Brain microvascular endothelial cell (primary cell): Measurements from ENCODE around the gene TOP1.

Source experiments
- DNase-seq: peaks from one replicate; pipeline ENCODE4 v3.0.0-alpha.2; 2020
- H3K27ac ChIP-seq: fragments of 250-450 bp; sonication (Bioruptor Pico); 2 replicates; pipeline ENCODE4 v1.5.1; 2020; ENCODE audit warnings: mild to moderate bottlenecking, moderate library complexity
- H3K27me3 ChIP-seq: fragments of 250-450 bp; sonication (Bioruptor Pico); replicated peaks from 2 replicates; pipeline ENCODE4 v1.5.1; 2020; ENCODE audit warnings: mild to moderate bottlenecking
- H3K36me3 ChIP-seq: fragments of 250-450 bp; sonication (Bioruptor Pico); replicated peaks from 2 replicates; pipeline ENCODE4 v1.5.1; 2020; ENCODE audit warnings: mild to moderate bottlenecking
- H3K4me3 ChIP-seq: 2 replicates; pipeline ENCODE4 v1.5.1; 2011; ENCODE audit warnings: low read depth, mild to moderate bottlenecking, control low read depth, low read length, moderate library complexity
- in situ Hi-C: cut with HindIII; loops from 2 replicates; pipeline ENCODE4 v1.10.0; 2017; ENCODE audit warnings: low sequenced_read_pairs, low pct_ligation_motif_present
- TF ChIP-seq, protein P1 (sequence below): IDR thresholded peaks from 2 replicates; pipeline ENCODE4 v1.5.1; 2011; ENCODE audit warnings: low read depth, mild to moderate bottlenecking, moderate library complexity, low read length, control low read depth, inconsistent platforms; ENCODE audit errors: missing control alignments

Gene TOP1

DNA sequence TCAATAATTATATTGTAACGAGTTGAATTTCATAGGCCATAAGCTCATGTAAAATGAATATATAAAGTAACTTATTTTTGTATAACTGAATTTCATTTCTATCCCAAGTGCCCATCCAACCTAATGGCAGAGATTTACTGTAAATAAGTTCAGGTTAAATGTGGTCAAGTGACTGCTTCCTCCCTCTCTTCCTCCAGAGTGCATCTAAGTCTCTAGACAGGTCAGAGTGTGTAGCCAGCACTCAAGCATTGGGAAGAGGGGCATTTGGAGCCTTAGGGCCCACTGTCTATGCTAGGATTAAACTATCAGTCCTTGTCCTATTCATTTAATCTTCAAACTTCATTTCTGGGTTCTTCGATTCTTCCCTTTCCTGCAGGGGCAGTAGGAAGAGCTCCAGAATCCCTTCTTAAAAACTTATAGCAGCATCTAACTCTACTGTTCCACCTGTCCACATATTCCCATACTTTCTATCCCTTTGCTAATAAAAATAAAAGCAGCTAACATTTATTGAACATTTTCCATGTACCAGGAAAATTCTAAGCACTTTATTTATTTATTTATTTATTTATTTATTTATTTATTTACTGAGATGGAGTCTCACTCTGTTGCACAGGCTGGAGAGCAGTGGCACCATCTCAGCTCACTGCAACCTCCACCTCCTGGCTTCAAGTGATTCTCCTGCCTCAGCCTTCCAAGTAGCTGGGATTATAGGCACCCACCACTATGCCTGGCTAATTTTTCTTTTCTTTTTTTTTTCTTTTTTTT lies 36.1 kb upstream of the TOP1 start:
- H3K36me3 ChIP-seq = no peaks in the 10 kb centered on the region
- TF ChIP-seq, protein P1, sequence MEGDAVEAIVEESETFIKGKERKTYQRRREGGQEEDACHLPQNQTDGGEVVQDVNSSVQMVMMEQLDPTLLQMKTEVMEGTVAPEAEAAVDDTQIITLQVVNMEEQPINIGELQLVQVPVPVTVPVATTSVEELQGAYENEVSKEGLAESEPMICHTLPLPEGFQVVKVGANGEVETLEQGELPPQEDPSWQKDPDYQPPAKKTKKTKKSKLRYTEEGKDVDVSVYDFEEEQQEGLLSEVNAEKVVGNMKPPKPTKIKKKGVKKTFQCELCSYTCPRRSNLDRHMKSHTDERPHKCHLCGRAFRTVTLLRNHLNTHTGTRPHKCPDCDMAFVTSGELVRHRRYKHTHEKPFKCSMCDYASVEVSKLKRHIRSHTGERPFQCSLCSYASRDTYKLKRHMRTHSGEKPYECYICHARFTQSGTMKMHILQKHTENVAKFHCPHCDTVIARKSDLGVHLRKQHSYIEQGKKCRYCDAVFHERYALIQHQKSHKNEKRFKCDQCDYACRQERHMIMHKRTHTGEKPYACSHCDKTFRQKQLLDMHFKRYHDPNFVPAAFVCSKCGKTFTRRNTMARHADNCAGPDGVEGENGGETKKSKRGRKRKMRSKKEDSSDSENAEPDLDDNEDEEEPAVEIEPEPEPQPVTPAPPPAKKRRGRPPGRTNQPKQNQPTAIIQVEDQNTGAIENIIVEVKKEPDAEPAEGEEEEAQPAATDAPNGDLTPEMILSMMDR = no peak
- DNase-seq = no peak
- no peak overlapping the region for H3K4me3 ChIP-seq
- H3K27ac ChIP-seq = no peak overlapping the region
- no peaks in the 10 kb centered on the region for H3K27me3 ChIP-seq
- in situ Hi-C loops = loop anchor here (25.0 kb wide), 1 partner anchor 95 kb away; no protein-coding TSS in a partner anchor

DNA sequence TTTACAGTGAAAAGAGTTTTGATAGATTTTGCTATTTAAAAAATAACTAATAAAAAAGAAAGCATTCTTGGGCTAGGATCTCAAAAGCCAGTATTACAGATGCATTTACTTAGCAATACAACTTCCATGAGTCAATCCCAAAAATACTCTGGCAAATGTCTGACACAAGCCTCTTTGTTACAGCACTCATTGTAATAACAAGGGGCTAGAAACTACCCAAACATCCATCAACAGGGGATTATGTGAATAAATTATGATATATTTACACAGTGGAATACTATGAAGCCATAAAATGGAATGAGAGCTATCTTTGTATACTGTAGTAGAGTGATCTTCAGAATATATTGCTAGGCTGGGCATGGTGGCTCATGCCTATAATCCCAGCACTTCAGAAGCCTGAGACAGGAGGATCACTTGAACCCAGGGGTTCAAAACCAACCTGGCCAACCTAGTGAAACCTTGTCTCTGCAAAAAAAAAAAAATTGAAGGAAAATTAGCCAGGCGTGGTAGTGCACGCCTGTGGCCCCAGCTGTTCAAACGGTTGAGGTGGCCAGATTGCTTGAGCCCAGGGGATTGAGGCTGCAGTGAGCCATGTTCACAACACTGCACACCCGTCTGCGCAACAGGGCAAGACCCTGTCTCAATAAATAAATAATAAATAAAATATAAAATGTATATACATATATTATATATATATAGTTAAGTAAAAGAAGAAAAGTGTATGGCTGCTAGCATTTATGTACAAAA lies 34.7 kb upstream of the TOP1 start:
- no peaks in the 10 kb centered on the region for H3K36me3 ChIP-seq
- TF ChIP-seq, protein P1 = no peak
- DNase-seq = no peak
- in situ Hi-C loops = loop anchor here (25.0 kb wide), 1 partner anchor 93 kb away; no protein-coding TSS in a partner anchor
- no peaks in the 10 kb centered on the region for H3K27me3 ChIP-seq
- H3K27ac ChIP-seq = no peak overlapping the region
- H3K4me3 ChIP-seq = no peak overlapping the region

DNA sequence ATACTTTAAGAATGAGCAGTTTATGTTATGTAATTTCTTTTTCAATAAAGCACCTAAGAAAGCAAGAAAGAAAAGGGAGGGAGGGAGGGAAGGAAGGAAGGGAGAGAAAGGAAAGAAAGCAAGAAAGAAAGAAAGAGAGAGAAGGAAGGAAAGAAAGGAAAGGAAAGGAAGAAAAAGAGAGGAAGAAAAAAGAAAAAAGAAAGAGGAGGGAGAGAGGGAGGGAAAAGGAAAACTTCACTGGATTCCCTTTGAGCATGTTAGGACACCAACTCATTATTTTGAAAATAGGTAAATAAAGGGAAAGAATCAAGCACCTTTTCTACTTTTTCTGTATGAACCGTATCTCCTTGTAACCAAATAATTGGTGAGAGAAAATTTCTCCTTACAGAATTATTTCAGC lies 32.3 kb upstream of the TOP1 start:
- Histone ChIP-seq H3K27me3 (no peaks in the 10 kb centered on the region), H3K36me3 (no peaks in the 10 kb centered on the region), H3K27ac (no peak overlapping the region), H3K4me3 (no peak overlapping the region)
- TF ChIP-seq, protein P1 = no peak
- DNase-seq = no peak
- in situ Hi-C loops = loop anchor here (25.0 kb wide), 1 partner anchor 91 kb away; no protein-coding TSS in a partner anchor

DNA sequence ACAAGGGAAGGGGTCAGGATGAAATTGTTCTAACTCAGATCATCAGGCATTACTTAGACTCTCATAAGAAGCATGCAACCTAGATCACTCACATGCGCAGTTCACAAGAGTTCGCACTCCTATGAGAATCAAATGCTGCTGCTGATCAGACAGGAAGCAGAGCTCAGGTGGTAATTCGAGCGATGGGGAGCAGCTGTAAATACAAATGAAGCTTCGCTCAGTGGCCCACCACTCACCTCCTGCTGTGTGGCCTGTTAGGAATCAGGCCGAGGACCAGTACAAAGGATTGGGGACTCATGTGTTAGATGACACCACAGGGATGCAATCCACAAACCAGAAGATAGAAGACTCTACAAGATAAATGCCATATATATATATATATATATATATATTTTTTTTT lies 31.5 kb upstream of the TOP1 start:
- no peak for DNase-seq
- TF ChIP-seq, protein P1 = no peak
- H3K36me3 ChIP-seq = no peaks in the 10 kb centered on the region
- no peak overlapping the region for H3K27ac ChIP-seq
- H3K27me3 ChIP-seq = no peaks in the 10 kb centered on the region
- no peak overlapping the region for H3K4me3 ChIP-seq
- in situ Hi-C loops = loop anchor here (25.0 kb wide), 1 partner anchor 90 kb away; no protein-coding TSS in a partner anchor

DNA sequence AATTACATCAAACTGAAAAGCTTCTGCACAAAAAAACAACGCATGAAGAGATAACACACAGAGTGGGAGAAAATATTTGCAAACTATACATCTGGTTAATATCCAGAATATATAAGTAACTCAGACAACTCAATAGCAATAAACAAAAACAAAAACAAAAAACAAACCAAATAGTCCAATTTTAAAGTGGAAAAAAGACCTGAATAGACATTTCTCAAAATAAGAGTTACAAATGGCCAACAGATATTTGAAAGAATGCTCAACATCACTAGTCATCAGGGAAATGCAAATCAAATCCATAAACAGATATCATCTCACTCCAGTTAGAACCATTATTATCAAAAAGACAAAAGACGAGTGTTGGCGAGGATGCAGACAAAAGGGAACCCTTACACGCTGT lies 28.8 kb upstream of the TOP1 start:
- Histone ChIP-seq H3K27ac (no peak overlapping the region), H3K27me3 (no peaks in the 10 kb centered on the region)
- in situ Hi-C loops = loop anchor here (25.0 kb wide), 1 partner anchor 87 kb away; no protein-coding TSS in a partner anchor

More for the DNA sequence above, 28.8 kb upstream of the TOP1 start:
- DNase-seq = no peak
- Histone ChIP-seq H3K36me3 (no peaks in the 10 kb centered on the region), H3K4me3 (no peak overlapping the region)
- TF ChIP-seq, protein P1 = no peak
